HCT116 (cell line): ENCODE data around the gene TENM3. TPM values are rescaled to one million over a fixed set of nuclear protein-coding genes. Genes with fewer than 3 reads are reported as not detected.

Experiments
- ATAC-seq: fragments of 200-7000 bp; cut with Tn5 transposase; 2 replicates; pipeline ENCODE4 v1.9.1; 2020; ENCODE audit warnings: mild to moderate bottlenecking, moderate library complexity
- BruUV-seq: library from RNA; stranded (reverse); fragments of 400-500 nt; replicated peaks from 2 replicates; lab custom pipeline; 2021; lab: Mats Ljungman, UMichigan
- CTCF ChIA-PET: fragments of 300-600 bp; sonication (Branson Sonifier 250); formaldehyde crosslinking; loops from one replicate; lab custom pipeline; 2021; ENCODE audit warnings: antibody characterized with exemption; lab: Charles Lee
- POLR2A ChIA-PET: fragments of 300-600, 350-600 bp; sonication (Branson Sonifier 250); formaldehyde crosslinking; loops from one replicate; lab custom pipeline; 2021; ENCODE audit warnings: antibody characterized with exemption; lab: Charles Lee
- RAD21 ChIA-PET, 2 experiments: fragments of 300-600 bp; sonication (Branson Sonifier 250); formaldehyde crosslinking; loops; one replicate each; lab custom pipeline; 2023; ENCODE audit warnings: low total read pairs in 2 of 2; ENCODE audit not compliant: uncharacterized antibody in 2 of 2, unreplicated experiment in 2 of 2, low non-redundant PET in 1 of 2; lab: Charles Lee
- DNase-seq: peaks from one replicate; pipeline ENCODE4 v3.0.0-alpha.2; 2010; ENCODE audit warnings: low read depth, low spot score
- H2AFZ ChIP-seq: fragments of 200-600 bp; shearing (Covaris generic), sonication (generic); 2 replicates; pipeline ENCODE4 v1.6.1; 2017; ENCODE audit warnings: low read depth, mixed run types, mixed read lengths, antibody characterized with exemption, low read length; ENCODE audit not compliant: poor library complexity, severe bottlenecking
- H3K27ac ChIP-seq: 2 replicates; pipeline ENCODE4 v1.5.1; 2012; ENCODE audit warnings: low read depth, low read length
- H3K27me3 ChIP-seq: fragments of 200-600 bp; sonication (generic); 2 replicates; pipeline ENCODE4 v1.6.1; 2016; ENCODE audit warnings: mixed run types, low read length, mixed read lengths; ENCODE audit not compliant: insufficient read depth
- H3K36me3 ChIP-seq, 2 experiments: fragments of 200-500 bp in 1 of 2; fragments of 200-600 bp in 1 of 2; sonication (Bioruptor generic) in 1 of 2; sonication (generic) in 1 of 2; 2 replicates each; pipeline versions ENCODE4 v1.5.1 to v1.6.1; 2014 to 2016; ENCODE audit warnings: low read length in 2 of 2, inconsistent platforms in 1 of 2, mixed read lengths in 1 of 2, mixed run types in 1 of 2; ENCODE audit not compliant: insufficient read depth in 2 of 2, control insufficient read depth in 1 of 2
- H3K4me1 ChIP-seq, 2 experiments: fragments of 200-600 bp in 1 of 2; sonication (generic) in 1 of 2; 2 replicates each; pipeline versions ENCODE4 v1.5.1 to v1.6.1; 2012 to 2017; ENCODE audit warnings: low read length in 2 of 2, inconsistent platforms in 1 of 2, mild to moderate bottlenecking in 1 of 2, mixed read lengths in 1 of 2, mixed run types in 1 of 2, moderate library complexity in 1 of 2; ENCODE audit not compliant: insufficient read depth in 2 of 2, control insufficient read depth in 1 of 2
- H3K4me2 ChIP-seq: fragments of 200-600 bp; sonication (generic); 2 replicates; pipeline ENCODE4 v1.6.1; 2017; ENCODE audit warnings: mixed run types, low read length, mixed read lengths
- H3K4me3 ChIP-seq, 2 experiments: fragments of 200-600 bp in 1 of 2; sonication (generic) in 1 of 2; replicated peaks in 1 of 2; 2 replicates each; pipeline ENCODE4 v1.5.1; 2011 to 2016; ENCODE audit warnings: low read length in 2 of 2, control low read depth in 1 of 2, low read depth in 1 of 2, mild to moderate bottlenecking in 1 of 2, mixed read lengths in 1 of 2, mixed run types in 1 of 2
- H3K79me2 ChIP-seq: fragments of 200-600 bp; sonication (generic); 2 replicates; pipeline ENCODE4 v1.6.1; 2017; ENCODE audit warnings: mild to moderate bottlenecking, mixed run types, low read length, moderate library complexity, mixed read lengths; ENCODE audit not compliant: insufficient read depth
- H3K9ac ChIP-seq: fragments of 200-600 bp; sonication (generic); 2 replicates; pipeline ENCODE4 v1.6.1; 2016; ENCODE audit warnings: low read length, mixed read lengths
- H3K9me2 ChIP-seq: fragments of 200-600 bp; sonication (generic), shearing (Covaris generic); 2 replicates; pipeline ENCODE4 v1.6.1; 2017; ENCODE audit warnings: mixed run types, mild to moderate bottlenecking, moderate library complexity; ENCODE audit not compliant: insufficient read depth
- H3K9me3 ChIP-seq, 2 experiments: fragments of 200-500 bp in 1 of 2; fragments of 200-600 bp in 1 of 2; sonication (Bioruptor generic) in 1 of 2; sonication (generic) in 1 of 2; 2 replicates each; pipeline ENCODE4 v1.6.1; 2014 to 2017; ENCODE audit warnings: low read length in 2 of 2, mixed read lengths in 2 of 2, inconsistent platforms in 1 of 2, low read depth in 1 of 2, mild to moderate bottlenecking in 1 of 2, mixed run types in 1 of 2, moderate library complexity in 1 of 2; ENCODE audit not compliant: control insufficient read depth in 1 of 2, insufficient read depth in 1 of 2
- H4K20me1 ChIP-seq: fragments of 200-600 bp; sonication (generic), shearing (Covaris generic); 2 replicates; pipeline ENCODE4 v1.6.1; 2017; ENCODE audit warnings: mixed run types, mild to moderate bottlenecking, moderate library complexity; ENCODE audit not compliant: insufficient read depth
- ATF3 ChIP-seq: IDR thresholded peaks from 2 replicates; pipeline ENCODE4 v1.6.1; 2012
- CBX3 ChIP-seq: IDR thresholded peaks from 2 replicates; pipeline ENCODE4 v1.6.1; 2012; ENCODE audit warnings: low read depth
- CEBPB ChIP-seq: IDR thresholded peaks from 2 replicates; pipeline ENCODE4 v1.6.1; 2012; ENCODE audit warnings: low read depth
- ELF1 ChIP-seq: IDR thresholded peaks from 2 replicates; pipeline ENCODE4 v1.6.1; 2012; ENCODE audit warnings: low read depth, borderline replicate concordance
- EZH2phosphoT487 ChIP-seq: fragments of 200-600 bp; IDR thresholded peaks from 2 replicates; pipeline ENCODE4 v1.6.1; 2018; ENCODE audit warnings: antibody characterized with exemption, borderline replicate concordance
- POLR2A ChIP-seq: IDR thresholded peaks from 2 replicates; pipeline ENCODE4 v1.7.0; 2011; ENCODE audit warnings: borderline replicate concordance; ENCODE audit not compliant: insufficient read depth, insufficient read length; ENCODE audit errors: extremely low read depth
- SIN3A ChIP-seq: IDR thresholded peaks from 2 replicates; pipeline ENCODE4 v1.6.1; 2012; ENCODE audit warnings: low read depth
- SP1 ChIP-seq: IDR thresholded peaks from 2 replicates; pipeline ENCODE4 v1.6.1; 2012; ENCODE audit warnings: low read depth
- SRF ChIP-seq: IDR thresholded peaks from 2 replicates; pipeline ENCODE4 v1.6.1; 2012; ENCODE audit warnings: low read depth
- ZFX ChIP-seq: fragments of 450-650 bp; IDR thresholded peaks from 2 replicates; pipeline ENCODE4 v1.6.1; 2017
- ZNF274 ChIP-seq: fragments of 200-500 bp; sonication (Bioruptor generic); IDR thresholded peaks from 2 replicates; pipeline ENCODE4 v1.6.1; 2014; ENCODE audit warnings: mild to moderate bottlenecking, low read depth, low read length, inconsistent platforms
- intact Hi-C: fragments of 100-400 bp; cut with micrococcal nuclease; formaldehyde crosslinking; loops from 2 replicates; pipeline ENCODE4 v1.10.0; 2022
- total RNA-seq: library from RNA; stranded (reverse); gene quantifications from one replicate; pipeline ENCODE4 v1.2.1, GENCODE V29; 2021; ENCODE audit not compliant: unreplicated experiment
- TF ChIP-seq, protein P1 (sequence below): IDR thresholded peaks from 2 replicates; pipeline ENCODE4 v1.6.1; 2012

The TENM3 gene
- total RNA-seq, 1 experiment from 2014 or later = 0.54 TPM

DNA sequence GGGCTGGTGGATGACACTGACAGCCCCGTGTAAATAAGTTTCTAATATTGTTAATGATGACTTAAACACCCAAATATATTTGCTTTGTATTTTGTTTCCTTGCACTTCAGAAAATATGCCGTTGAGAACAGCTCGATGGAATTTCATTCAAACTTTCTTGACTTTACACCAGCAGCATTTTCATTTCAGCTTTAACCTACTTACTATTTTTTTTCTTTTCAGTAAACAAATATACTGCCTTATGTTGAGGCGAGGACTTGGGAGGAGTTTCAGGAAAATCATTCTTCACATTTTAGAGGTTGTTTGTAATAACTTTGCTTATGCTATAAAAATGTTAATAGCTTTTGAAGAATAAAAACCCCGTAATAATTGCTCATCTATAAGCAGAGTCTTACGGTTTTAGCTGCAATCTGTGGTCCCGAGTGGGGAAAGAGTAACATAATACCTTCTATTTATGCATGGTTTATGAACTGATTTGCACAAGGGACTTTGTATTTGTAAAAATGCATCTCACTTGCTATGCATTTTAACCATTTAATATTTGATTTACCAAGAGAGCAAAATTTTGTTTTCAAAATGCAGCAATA is 14.1 kb upstream of the TENM3 start (continued):
- TF ChIP-seq CBX3 (no peak), SP1 (no peak), ELF1 (no peak), ZFX (no peak), POLR2A (no peak)
- TF ChIP-seq, protein P1, sequence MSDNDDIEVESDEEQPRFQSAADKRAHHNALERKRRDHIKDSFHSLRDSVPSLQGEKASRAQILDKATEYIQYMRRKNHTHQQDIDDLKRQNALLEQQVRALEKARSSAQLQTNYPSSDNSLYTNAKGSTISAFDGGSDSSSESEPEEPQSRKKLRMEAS = no peak
- TF ChIP-seq, all 23 proteins: peak for 0

GRCh38 chr4:182230256-182230655 is 12.9 kb upstream of the TENM3 start:
- Histone ChIP-seq H3K27me3 (no peaks in the 10 kb centered on the region), H3K36me3 (no peaks in the 10 kb centered on the region), H4K20me1 (no peaks in the 10 kb centered on the region), H3K4me1 (no peaks in the 10 kb centered on the region), H3K4me3 (no peak overlapping the region), H3K9ac (no peak overlapping the region), H3K9me2 (no peaks in the 10 kb centered on the region), H3K9me3 (no peaks in the 10 kb centered on the region), H3K4me2 (no peak overlapping the region), H3K79me2 (no peaks in the 10 kb centered on the region), H2AFZ (no peak overlapping the region), H3K27ac (no peak overlapping the region)
- TF ChIP-seq ZNF274 (no peak), SRF (no peak), ATF3 (no peak), ELF1 (no peak), SP1 (no peak), SIN3A (no peak), CEBPB (no peak), EZH2phosphoT487 (no peak)
- TF ChIP-seq, protein P1 = no peak
- DNase-seq (no peak), ATAC-seq (no peak)
- RAD21 ChIA-PET = no interaction called here
- CTCF ChIA-PET = no interaction called here
- POLR2A ChIA-PET = no interaction called here
- BruUV-seq = no TSS peak
- intact Hi-C loops = no loop called here
